Peyer's patch (tissue), 4 donors: ENCODE data around the gene TMEM139. TPM values are rescaled to one million over a fixed set of nuclear protein-coding genes. Genes with fewer than 3 reads are reported as not detected.
"Not testable (repeated sequence)": the region's sequence is repeated elsewhere in the genome, so short reads cannot be mapped to it uniquely, and the experiment has no call there.

ENCODE experiments used
- DNase-seq, 3 donors: peaks; one replicate each; pipeline ENCODE4 v3.0.0-alpha.2; 2017 to 2019
- H3K27ac ChIP-seq, 4 donors: fragments of 200-600 bp; sonication (generic); one replicate each; pipeline ENCODE4 v1.5.1; 2016 to 2019
- H3K27me3 ChIP-seq, 2 donors: fragments of 200-600 bp; sonication (generic); one replicate each; pipeline ENCODE4 v1.5.1; 2019
- H3K36me3 ChIP-seq, 3 donors: fragments of 200-600 bp; sonication (generic); one replicate each; pipeline ENCODE4 v1.5.1; 2016 to 2019
- H3K4me1 ChIP-seq, 4 donors: fragments of 200-600 bp; sonication (generic); one replicate each; pipeline ENCODE4 v1.5.1; 2016 to 2019
- H3K4me3 ChIP-seq, 4 donors: fragments of 200-600 bp; sonication (generic); 1 replicate in 3 of 4; 2 replicates in 1 of 4; pipeline ENCODE4 v1.5.1; 2016 to 2019; ENCODE audit warnings: mild to moderate bottlenecking in 1 of 4
- H3K9me3 ChIP-seq, 4 donors: fragments of 200-600 bp; sonication (generic); one replicate each; pipeline ENCODE4 v1.5.1; 2016 to 2019; ENCODE audit warnings: mild to moderate bottlenecking in 1 of 4
- POLR2A ChIP-seq, 2 donors: fragments of 450-650 bp; IDR thresholded peaks; one replicate each; pipeline ENCODE4 v1.5.1; 2017; ENCODE audit warnings: antibody characterized with exemption in 2 of 2, mild to moderate bottlenecking in 2 of 2, moderate library complexity in 2 of 2
- total RNA-seq, 4 donors: library from RNA; depleted of rRNA; stranded (reverse); fragments of >200 nt; gene quantifications; one replicate each; pipeline ENCODE4 v1.1.0, GENCODE V29; 2016
- TF ChIP-seq, protein P1 (sequence below), 6 experiments: fragments of 450-650 bp in 4 of 6; fragments of 200-600 bp in 2 of 6; sonication (generic) in 1 of 6; IDR thresholded peaks; one replicate each; pipeline ENCODE4 v1.5.1; 2017 to 2019; ENCODE audit warnings: antibody characterized with exemption in 6 of 6, mild to moderate bottlenecking in 3 of 6, moderate library complexity in 1 of 6

The TMEM139 gene
- total RNA-seq, 4 donors from 2014 or later, result 54.5 to 162 (median 130) TPM

DNA sequence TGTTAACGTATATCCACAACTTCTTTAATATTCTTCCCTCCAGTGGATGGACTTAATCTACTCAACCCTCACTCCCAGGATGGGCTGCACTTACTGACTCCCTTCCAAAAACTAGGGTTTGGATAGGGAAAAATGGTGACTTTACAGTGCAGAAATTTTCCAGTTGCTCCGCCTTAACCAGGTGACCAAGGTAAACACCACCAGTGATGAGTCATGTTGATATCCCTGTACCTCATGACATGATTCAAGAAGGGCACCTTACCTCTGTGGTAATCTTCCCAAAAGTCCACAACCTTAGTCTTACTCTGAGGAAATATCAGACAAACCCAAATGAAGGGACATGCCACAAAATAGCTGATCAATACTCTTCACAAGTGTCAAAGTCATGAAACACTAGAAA, 25.0 kb upstream of the TMEM139 start:
- no peak for DNase-seq
- Histone ChIP-seq H3K4me3 (no peak overlapping the region), H3K4me1 (peaks cover 0 to 27% (median 6%) of the 10 kb centered on the region in 4 donors), H3K27me3 (no peaks in the 10 kb centered on the region), H3K27ac (no peak overlapping the region), H3K36me3 (no peaks in the 10 kb centered on the region), H3K9me3 (no peaks in the 10 kb centered on the region)
- TF ChIP-seq POLR2A (IDR thresholded peaks at IDR 0.05), result no peak

DNA sequence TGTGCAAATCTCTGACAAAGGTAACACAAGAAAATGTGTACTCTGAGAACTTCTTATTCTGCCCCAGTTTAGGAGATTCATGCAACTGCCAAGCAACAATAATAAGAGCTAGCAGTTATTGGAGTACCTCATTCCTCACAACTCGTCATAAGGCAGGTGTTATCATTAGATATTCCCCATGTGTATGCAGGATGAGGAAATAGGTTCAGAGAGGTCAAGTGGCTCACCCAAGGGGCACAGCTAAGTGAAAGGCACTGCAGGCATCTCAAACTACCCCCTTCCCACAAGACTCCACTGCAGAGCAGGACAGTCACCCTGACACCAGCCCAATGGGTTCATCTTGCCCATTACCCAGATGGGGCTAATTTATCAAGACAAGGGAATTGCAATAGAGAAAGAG, 22.9 kb upstream of the TMEM139 start:
- Histone ChIP-seq H3K4me3 (no peak overlapping the region), H3K36me3 (peaks cover 0 to 3% (median 0%) of the 10 kb centered on the region in 3 donors), H3K27ac (no peak overlapping the region), H3K9me3 (no peaks in the 10 kb centered on the region), H3K4me1 (peaks cover 0 to 47% (median 6%) of the 10 kb centered on the region in 4 donors), H3K27me3 (no peaks in the 10 kb centered on the region)
- TF ChIP-seq POLR2A (IDR thresholded peaks at IDR 0.05), result no peak
- TF ChIP-seq, protein P1, sequence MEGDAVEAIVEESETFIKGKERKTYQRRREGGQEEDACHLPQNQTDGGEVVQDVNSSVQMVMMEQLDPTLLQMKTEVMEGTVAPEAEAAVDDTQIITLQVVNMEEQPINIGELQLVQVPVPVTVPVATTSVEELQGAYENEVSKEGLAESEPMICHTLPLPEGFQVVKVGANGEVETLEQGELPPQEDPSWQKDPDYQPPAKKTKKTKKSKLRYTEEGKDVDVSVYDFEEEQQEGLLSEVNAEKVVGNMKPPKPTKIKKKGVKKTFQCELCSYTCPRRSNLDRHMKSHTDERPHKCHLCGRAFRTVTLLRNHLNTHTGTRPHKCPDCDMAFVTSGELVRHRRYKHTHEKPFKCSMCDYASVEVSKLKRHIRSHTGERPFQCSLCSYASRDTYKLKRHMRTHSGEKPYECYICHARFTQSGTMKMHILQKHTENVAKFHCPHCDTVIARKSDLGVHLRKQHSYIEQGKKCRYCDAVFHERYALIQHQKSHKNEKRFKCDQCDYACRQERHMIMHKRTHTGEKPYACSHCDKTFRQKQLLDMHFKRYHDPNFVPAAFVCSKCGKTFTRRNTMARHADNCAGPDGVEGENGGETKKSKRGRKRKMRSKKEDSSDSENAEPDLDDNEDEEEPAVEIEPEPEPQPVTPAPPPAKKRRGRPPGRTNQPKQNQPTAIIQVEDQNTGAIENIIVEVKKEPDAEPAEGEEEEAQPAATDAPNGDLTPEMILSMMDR (IDR thresholded peaks at IDR 0.05), result no peak
- DNase-seq, result no peak

DNA sequence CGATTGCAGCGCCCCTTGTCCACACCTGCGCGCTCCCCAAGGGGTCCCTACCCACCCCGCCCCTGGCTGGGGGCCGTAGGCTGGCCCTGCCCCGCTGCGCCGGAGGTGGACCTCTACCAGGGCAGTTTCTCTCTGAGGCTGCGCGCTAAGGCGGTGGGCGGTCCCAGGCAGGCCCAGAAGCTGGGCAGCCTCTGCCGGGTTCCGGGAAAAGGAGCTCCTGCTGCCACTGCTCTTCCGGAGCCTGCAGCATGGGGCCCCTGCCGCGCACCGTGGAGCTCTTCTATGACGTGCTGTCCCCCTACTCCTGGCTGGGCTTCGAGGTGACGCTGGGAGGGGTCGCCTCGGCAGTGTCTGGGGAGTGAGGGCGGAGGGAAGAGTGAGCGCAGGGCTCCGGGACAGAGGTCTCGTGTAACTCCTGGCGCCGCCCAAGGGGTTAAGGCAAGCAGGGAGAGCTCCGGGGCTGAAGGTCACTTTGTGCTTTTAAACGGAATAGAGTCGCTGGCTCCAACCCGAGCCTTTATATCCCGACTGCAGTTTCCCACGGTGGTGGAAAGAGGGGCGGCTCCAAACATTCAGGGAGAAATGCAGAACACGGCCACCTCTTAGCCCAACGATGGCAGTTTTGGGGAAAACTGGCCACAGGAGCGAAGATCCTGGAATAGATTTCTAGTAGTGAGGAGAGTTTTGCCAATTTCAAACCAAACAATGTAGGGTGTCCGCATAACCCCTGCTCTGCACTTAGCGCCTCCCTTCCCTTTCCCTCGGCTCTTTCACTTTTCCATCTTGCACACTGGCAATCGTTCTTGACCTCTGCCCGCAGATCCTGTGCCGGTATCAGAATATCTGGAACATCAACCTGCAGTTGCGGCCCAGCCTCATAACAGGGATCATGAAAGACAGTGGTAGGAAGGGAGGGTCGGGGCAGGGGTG, 21.2 kb upstream of the TMEM139 start, which contains the start of gene GSTK1:
GSTK1 (plus strand) TSS at position 176 of the 930 bp plus-strand sequence; CDS start at position 249, 73 bp downstream.
- Histone ChIP-seq H3K4me1 (peaks cover 0 to 62% (median 6%) of the 10 kb centered on the region in 4 donors), H3K36me3 (peaks cover 0 to 19% (median 0%) of the 10 kb centered on the region in 3 donors), H3K4me3 (peak within 1 kb of the TSS; percentile 61 to 87 (median 74)), H3K27me3 (no peaks in the 10 kb centered on the region), H3K9me3 (no peaks in the 10 kb centered on the region), H3K27ac (peak within 1 kb of the TSS; percentile 83 to 89 (median 86))
- TF ChIP-seq, protein P1 (IDR thresholded peaks at IDR 0.05), result peak in 3 of 6 experiments; percentile 6 to 20 (median 12)
- TF ChIP-seq POLR2A (IDR thresholded peaks at IDR 0.05), result peak; percentile 86 to 90
- DNase-seq, result peak; percentile 82 to 94 (median 92)

DNA sequence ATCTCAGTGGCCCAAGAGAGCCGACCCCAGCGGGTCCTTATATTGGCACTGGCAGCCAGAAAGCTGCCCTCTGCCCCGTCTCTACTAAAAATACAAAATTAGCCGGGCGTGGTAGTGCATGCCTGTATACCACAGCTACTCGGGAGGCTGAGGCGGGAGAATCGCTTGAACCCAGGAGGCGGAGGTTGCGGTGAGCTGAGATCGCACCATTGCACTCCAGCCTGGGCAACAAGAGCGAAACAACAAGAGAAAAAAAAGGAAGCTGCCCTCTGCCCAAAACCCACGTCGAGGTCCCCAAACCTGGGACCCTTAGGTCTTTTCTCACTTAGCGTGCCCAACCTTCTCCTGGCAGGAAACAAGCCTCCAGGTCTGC, 20.6 kb upstream of the TMEM139 start:
- H3K27me3 ChIP-seq, H3K9me3 ChIP-seq, DNase-seq: not testable (repeated sequence)
- Histone ChIP-seq H3K4me1 (peaks cover 0 to 61% (median 6%) of the 10 kb centered on the region in 4 donors), H3K27ac (peak overlapping the region; percentile 83 to 89 (median 86)), H3K4me3 (peak overlapping the region; percentile 61 to 87 (median 74)), H3K36me3 (peaks cover 0 to 26% (median 0%) of the 10 kb centered on the region in 3 donors)

DNA sequence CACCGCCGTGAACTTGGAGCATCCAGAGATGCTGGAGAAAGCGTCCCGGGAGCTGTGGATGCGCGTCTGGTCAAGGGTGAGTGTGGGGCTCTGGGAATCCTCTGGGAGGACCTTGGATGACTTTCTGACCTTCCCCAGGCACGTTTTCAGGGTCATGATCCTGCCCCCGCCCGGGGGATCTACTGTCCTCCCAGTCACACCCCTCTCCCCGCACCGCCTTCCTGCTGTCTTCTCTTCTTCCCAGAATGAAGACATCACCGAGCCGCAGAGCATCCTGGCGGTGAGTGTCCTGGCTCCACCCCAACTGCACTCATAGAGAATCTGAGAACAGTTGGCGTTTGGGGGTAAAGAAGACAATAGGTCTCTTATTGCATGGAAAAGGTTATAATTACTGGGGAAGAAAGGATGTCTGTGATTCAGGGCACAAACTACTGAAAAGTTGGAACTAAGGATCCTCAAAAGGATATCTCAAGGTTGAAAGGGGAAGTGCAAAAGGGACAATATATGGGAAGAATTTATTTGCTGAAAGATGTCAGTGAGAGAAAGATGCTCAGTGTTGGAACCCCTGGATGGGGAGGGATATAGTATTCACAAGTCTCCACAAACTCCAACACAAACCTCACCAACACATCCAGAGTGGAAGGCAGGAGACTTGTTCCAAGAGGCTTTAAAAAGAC, 19.6 kb upstream of the TMEM139 start:
- H3K4me3 ChIP-seq, result peak overlapping the region in 3 of 4 donors; percentile 61 to 87 (median 80)
- no peak for TF ChIP-seq POLR2A (IDR thresholded peaks at IDR 0.05)
- TF ChIP-seq, protein P1 (IDR thresholded peaks at IDR 0.05), result no peak
- peak overlapping the region in 3 of 4 donors; percentile 83 to 89 (median 85) for H3K27ac ChIP-seq
- H3K27me3 ChIP-seq, result no peaks in the 10 kb centered on the region
- H3K9me3 ChIP-seq, result no peaks in the 10 kb centered on the region
- H3K4me1 ChIP-seq, result peaks cover 0 to 55% (median 6%) of the 10 kb centered on the region in 4 donors
- peaks cover 0 to 33% (median 0%) of the 10 kb centered on the region in 3 donors for H3K36me3 ChIP-seq
- no peak for DNase-seq

DNA sequence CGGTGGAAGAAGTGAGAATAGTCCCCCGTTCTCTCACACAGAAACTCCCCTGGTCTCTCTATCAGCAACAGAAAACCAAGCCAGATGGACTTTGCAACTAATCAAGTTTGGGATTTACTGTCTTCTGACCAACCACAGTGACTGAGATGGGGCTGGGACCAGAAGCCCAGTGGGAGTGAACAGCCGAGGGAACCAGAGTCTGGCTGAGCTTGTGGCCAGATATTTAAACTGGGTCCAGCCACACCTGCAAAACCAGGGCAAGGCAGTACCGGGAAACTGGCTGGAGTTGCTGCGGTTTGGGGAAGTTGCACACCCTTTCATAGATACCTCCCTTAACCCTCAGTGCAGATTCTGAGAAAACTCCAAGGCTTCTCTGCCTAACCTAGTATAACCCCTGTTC, 15.5 kb upstream of the TMEM139 start:
- H3K27me3 ChIP-seq, result no peaks in the 10 kb centered on the region
- peak in 1 of 3 donors; percentile 67 for DNase-seq
- no peaks in the 10 kb centered on the region for H3K9me3 ChIP-seq
- H3K4me1 ChIP-seq, result peaks cover 0 to 47% (median 2%) of the 10 kb centered on the region in 4 donors
- peaks cover 0 to 33% (median 0%) of the 10 kb centered on the region in 3 donors for H3K36me3 ChIP-seq
- H3K4me3 ChIP-seq, result no peak overlapping the region
- TF ChIP-seq, protein P1 (IDR thresholded peaks at IDR 0.05), result no peak
- TF ChIP-seq POLR2A (IDR thresholded peaks at IDR 0.05), result peak in 1 of 2 donors; percentile 9
- H3K27ac ChIP-seq, result peak overlapping the region in 2 of 4 donors; percentile 51 to 76
